SK-N-SH (cell line): ENCODE results near the gene PHTF1. TPM values are rescaled to one million over a fixed set of nuclear protein-coding genes. Genes with fewer than 3 reads are reported as not detected.

Experiments
- polyA plus RNA-seq, 3 experiments: library from polyadenylated mRNA; depleted of rRNA; stranded (reverse); fragments of >200 nt; gene quantifications; 2 replicates each; pipeline ENCODE4 v1.2.3, GENCODE V29; 2012

Gene PHTF1
- polyA plus RNA-seq, 1 of the 3 experiments (the other 2 are of a cell fraction) = 10.8 TPM

Other genes with a start within 250 kb of the PHTF1 start
- 3.9 and 4.0 TPM in 2 replicates for gene RSBN1, start 53.0 kb upstream of the PHTF1 start, polyA plus RNA-seq (2012; rRNA removed)
- gene PTPN22, start 112.2 kb upstream of the PHTF1 start, polyA plus RNA-seq (2012; rRNA removed) = 0.12 and 0.16 TPM in 2 replicates
- 0.02 and 0.05 TPM in 2 replicates for gene BCL2L15, start 128.1 kb upstream of the PHTF1 start, polyA plus RNA-seq (2012; rRNA removed)
- gene AP4B1, start 145.3 kb upstream of the PHTF1 start, polyA plus RNA-seq (2012; rRNA removed) = 11.5 and 16.8 TPM in 2 replicates
- 3.0 and 3.3 TPM in 2 replicates for gene DCLRE1B, start 145.8 kb upstream of the PHTF1 start, polyA plus RNA-seq (2012; rRNA removed)
- gene HIPK1, start 169.8 kb upstream of the PHTF1 start, polyA plus RNA-seq (2012; rRNA removed) = 7.1 and 10.1 TPM in 2 replicates
- 26.1 and 28.3 TPM in 2 replicates for gene OLFML3, start 220.0 kb upstream of the PHTF1 start, polyA plus RNA-seq (2012; rRNA removed)